ENCODE results near the gene DIS3L2.
"Not testable (repeated sequence)": the region's sequence is repeated elsewhere in the genome, so short reads cannot be mapped to it uniquely, and the experiment has no call there.

The DIS3L2 gene

DNA sequence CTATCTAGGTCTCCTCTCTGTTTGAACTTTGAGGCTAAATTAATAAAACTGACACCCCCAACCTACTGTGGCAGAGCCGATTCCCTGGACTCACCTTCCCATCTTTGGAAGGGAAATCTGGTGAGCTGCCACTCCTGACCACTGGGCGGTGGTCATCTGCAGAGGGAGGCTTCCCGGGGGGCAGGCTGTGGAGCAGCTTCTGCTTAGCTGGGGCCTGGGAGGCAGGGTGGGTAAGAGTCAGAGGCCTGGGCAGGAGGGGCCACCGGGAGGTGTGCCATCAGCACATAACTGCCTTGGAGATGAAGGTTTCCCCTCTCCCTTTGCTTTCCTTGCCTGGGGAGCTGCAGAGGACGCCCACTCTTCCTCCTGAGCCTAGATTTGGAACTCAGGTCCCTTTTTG, 33.0 kb upstream of the DIS3L2 start:
- peak; percentile 13 for DNase-seq (ENCODE audit: low read depth, low spot score)

DNA sequence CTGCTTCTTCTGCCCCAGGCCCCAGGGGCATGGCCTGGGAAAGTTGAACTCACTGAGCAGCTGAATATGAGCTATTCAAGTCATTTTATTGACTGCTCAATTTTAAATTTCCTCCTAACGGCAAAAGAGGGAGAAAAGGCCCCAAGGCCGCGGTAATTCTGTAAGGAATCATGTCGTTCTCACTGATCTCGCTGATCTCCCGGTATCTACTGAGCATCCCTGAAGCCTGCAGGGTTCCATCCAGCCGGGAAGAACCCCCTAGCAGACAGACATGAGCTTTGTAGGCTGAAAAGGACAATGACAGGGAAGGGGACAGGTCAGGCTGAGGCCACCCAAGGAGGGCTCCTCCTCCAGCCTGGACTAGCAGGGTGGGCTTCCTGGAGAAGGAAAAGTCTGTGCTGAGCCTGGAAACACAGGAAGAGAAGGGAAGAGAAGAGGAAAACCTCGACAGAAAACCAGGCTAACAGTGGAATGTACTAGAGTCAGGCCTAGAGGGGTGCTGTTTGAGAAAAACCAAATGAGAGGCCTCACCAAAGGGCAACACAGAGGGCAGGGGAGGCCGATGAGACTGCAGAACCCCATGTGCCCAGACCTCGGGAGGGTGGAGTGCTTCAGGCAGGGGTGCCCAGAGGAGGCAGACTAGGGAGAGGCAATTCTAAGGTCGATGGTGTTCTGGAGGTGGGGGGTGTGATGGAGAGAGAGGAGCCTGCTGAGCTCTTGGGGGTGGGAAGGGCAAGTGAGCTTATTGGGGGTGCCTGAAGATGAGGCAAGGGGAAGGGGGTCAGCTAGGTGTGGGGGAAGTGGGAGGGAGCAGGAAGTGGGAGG, 32.4 kb upstream of the DIS3L2 start:
- DNase-seq (ENCODE audit: low read depth, low spot score): no peak

GRCh38 chr2:231929961-231930592, 31.4 kb upstream of the DIS3L2 start:
- no peak for DNase-seq (ENCODE audit: low read depth, low spot score)

DNA sequence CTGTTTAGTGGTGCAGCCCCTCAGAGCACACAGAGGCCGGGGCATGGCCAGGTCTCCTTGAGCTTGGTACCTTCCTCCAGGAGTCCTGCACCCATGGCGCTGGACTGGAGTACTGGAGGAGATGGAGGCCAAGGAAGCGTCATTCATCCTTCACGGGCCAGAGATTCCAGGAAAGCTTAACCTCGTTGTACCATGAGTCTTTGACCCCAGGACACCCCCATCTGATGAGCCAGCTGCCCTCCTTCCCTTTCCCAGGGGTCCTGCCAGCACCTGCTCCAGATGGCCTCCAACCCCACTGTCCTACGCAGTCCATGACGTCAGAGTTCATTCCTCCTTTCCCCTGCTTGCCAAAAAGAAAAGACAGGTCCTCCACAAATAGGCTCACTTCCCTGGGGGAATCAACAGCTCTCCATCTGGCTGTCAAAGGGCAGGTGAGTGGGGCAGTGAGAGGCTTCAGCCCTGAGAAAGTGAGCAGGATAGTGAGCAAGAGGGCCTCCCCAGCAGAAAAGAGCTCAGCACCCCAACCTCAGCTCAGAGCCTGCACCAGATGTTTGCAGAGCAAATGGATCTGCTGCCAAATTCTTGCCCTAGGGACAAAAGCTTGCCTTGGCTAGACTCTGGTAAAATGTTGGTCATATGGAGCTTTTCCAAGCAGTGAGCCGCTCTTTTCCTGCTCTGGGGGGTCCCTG, 30.8 kb upstream of the DIS3L2 start:
- no peak for DNase-seq (ENCODE audit: low read depth, low spot score)

- no peak for DNase-seq (ENCODE audit: low read depth, low spot score)
Measured at GRCh38 chr2:231931481-231931915, 30.0 kb upstream of the DIS3L2 start.

DNA sequence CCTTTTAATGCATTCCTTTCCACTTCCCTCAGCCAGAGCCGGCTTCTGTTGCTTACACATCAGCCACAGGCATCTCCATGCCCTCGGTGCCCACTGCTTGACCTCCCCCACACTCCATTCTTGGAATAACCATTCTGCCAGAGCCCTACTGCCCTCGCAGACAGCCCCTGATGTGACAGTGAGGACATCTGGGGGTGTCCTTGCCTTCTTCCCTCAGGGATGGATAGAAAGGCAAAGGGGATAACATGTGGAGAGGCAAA, 28.9 kb upstream of the DIS3L2 start:
- peak; percentile 63 for DNase-seq (ENCODE audit: low read depth, low spot score)

DNA sequence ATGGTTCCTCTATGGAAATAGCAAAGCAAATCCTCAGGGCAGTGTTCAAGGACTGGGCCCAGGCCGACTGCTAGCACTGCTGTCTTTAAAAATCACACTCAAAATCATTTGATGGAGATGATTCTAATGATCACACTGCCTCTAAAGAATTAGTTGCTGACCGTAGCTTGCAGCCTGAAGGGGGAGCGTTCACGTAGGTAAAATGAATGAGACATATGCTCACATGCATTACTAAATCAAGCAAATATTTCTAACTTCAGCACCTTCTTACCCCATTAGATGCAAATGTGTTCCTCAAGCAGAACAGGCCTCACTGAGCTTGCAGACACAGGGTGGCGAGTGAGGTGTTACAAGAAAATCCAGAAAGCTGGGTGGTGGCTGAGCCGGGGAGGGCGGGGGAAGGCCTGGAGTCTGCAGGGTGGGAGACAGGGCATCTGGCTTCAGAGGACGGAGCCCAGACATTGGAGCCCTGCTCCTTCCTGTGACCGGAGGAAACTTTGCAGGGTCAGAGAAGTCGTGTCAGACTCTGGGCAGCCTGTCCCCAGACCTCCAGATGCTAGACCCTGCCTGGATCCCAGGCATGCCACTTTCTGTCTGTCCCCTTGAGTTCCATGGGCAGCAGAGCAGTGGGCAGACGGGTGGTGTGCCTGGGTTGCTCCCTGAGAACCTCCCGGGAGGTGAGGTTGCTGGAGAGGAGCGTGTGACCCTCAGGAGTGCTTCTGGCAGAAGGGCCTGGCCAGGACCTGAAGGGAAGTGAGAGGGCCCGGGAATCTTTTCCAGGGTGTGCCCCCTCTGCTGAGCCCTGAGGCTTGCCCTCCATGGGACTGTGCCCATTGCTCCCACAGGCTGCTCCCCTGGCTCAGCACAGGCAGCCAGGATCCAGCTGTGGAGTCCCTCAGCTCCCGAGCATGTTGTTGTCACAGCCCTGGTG, 28.3 kb upstream of the DIS3L2 start:
- peak; percentile 27 for DNase-seq (ENCODE audit: low read depth, low spot score)

- DNase-seq (ENCODE audit: low read depth, low spot score): no peak
Measured at GRCh38 chr2:231933916-231934401, 27.6 kb upstream of the DIS3L2 start.

GRCh38 chr2:231934441-231935206, 26.9 kb upstream of the DIS3L2 start:
- DNase-seq (ENCODE audit: low read depth, low spot score): no peak

DNA sequence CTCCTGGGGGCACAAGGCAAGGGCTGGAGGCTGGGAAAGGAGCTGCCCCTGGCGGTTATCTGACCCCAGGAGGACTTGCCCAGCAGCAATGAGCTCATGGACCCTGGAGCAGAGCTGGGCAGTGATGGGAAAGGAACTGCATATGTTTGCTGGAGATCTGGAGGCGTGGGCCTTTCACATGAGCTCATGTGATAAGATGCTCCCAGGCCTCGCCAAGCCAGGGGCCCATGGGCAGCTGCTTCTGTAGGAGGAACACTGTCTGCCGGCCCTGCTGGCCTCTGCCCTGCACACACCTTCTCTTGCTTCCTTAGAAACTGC, 26.3 kb upstream of the DIS3L2 start:
- DNase-seq (ENCODE audit: low read depth, low spot score): no peak

GRCh38 chr2:231935815-231936214, 25.7 kb upstream of the DIS3L2 start:
- no peak for DNase-seq (ENCODE audit: low read depth, low spot score)

DNA sequence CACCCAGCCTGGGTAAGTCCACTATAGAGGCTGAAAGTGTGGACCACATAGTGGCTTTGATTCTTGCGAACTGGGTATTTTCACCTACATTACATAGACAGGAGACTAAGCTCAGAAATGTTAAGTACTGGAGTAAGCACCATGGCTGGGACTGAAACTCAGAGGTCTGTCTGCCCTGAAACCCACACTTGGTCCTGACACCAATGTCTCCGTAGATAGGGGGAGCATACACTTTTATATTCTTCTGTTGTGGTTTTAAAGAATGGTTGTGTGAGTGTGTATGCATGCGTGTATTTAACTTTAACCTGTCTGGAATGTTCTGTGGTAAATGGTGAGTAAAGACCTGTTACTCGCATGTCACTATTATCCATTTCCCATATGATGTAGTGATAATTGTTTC, 25.0 kb upstream of the DIS3L2 start:
- peak; percentile 36 for DNase-seq (ENCODE audit: low read depth, low spot score)

GRCh38 chr2:231937057-231937456, 24.5 kb upstream of the DIS3L2 start:
- no peak for DNase-seq (ENCODE audit: low read depth, low spot score)

GRCh38 chr2:231939022-231939421, 22.5 kb upstream of the DIS3L2 start:
- no peak for DNase-seq (ENCODE audit: low read depth, low spot score)

DNA sequence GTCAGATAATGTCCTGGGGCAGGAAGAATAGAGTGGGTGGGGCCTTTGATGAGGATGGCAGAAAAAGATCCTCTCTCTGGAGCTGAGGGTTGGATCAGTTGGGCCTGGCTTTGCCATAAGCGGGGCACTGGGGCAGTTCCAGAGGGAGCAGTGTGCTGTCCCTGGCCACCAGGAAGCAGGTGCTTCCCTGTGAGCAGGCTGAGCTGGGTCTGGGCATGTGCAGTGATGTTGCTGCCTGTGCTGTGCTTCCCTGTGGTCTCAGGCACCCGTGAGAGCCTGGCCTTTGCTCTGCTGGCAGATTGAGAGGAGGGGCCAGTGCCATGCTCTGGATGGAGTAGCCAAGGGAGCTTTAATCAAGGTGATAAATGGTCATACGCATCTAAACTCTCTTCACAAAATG, 20.7 kb upstream of the DIS3L2 start:
- DNase-seq (ENCODE audit: low read depth, low spot score): no peak

DNA sequence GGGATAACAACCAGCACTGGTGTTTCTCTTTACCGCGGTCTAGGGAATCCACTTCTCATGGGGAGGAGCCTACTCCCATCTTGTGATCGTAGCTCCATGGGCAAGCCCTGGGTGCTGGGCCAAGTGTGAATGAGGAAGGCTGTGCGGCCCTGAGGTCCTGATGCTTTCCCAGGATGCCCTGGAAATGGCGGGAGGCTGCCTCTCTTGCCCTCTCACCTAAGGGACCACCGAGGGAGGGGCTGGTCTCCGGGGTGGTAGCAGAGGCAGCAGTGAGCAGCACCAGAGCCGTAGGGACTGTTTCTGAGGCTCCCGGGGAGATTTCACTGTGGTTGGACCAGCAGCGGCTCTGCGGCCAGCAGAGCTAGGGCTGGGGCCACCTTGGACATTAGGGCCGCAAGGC, 19.8 kb upstream of the DIS3L2 start:
- DNase-seq (ENCODE audit: low read depth, low spot score): no peak

GRCh38 chr2:231942180-231942579, 19.3 kb upstream of the DIS3L2 start:
- no peak for DNase-seq (ENCODE audit: low read depth, low spot score)

DNA sequence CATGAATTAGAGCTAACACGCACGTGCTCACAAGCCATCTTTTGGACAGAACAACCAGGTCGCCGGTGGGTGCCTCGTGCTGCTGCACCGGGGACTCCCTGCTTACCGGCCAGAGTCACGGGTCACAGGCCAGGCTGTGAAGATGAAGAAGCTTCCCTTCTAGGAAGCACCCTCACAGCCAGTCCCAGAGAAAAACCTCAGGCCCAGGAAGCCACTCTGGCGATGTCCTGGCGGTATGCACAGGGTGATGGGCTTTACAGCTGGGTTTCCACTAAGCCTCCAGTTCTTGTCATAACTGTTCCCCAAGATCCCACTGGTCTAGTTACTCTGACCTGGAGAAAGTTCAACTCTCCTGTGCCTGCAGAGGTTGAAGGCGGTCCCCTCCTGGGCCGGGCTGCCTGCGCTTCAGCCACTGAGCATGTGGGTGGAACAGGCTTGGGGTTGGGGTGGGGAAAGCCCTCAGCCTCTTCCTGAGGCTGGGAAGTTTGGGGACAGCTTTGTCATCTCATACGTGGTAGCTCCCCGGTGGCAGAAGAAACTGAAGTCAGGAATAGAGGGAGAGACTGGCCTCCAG, 15.2 kb upstream of the DIS3L2 start:
- DNase-seq (ENCODE audit: low read depth, low spot score): no peak

DNA sequence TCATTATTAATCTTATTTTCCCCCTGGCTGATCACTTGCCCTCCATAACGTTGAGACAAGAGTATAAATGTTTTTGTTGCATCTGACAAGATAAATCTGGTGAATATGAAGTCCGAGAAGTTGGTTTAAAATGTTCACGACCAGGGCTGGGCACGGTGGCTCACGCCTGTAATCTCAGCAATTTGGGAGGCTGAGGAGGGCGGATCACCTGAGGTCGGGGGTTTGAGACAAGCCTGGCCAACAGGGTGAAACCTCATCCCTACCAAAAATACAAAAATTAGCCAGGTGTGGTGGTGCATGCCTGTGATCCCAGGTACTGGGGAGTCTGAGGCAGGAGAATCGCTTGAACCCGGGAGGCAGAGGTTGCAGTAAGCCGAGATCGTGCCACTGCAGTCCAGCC, 14.4 kb upstream of the DIS3L2 start:
- not testable (repeated sequence) for DNase-seq (ENCODE audit: low read depth, low spot score)

GRCh38 chr2:231947694-231948093, 13.8 kb upstream of the DIS3L2 start:
- no peak for DNase-seq (ENCODE audit: low read depth, low spot score)
